ENCODE measurements around the gene KIRREL3.

The KIRREL3 gene

GRCh38 chr11:126548581-126549550 is 451.7 kb downstream of the KIRREL3 start:
- TF ChIP-seq ZFX (IDR thresholded peaks at IDR 0.05) (no peak), CTCF (conservative IDR thresholded peaks at IDR 0.05) (no peak)
- no peak overlapping the region for H3K27ac ChIP-seq

- no peak for TF ChIP-seq ZFX (IDR thresholded peaks at IDR 0.05)
- TF ChIP-seq CTCF (conservative IDR thresholded peaks at IDR 0.05) = no peak
These were observed 452.9 kb downstream of the KIRREL3 start for GRCh38 chr11:126547691-126548090.

GRCh38 chr11:126547161-126547560 is 453.4 kb downstream of the KIRREL3 start:
- no peak overlapping the region for H3K27ac ChIP-seq
- no peak for TF ChIP-seq CTCF (conservative IDR thresholded peaks at IDR 0.05)
- TF ChIP-seq ZFX (IDR thresholded peaks at IDR 0.05) = no peak

More at GRCh38 chr11:126547691-126548090, 452.9 kb downstream of the KIRREL3 start:
- no peak overlapping the region for H3K27ac ChIP-seq

GRCh38 chr11:126546694-126547093 is 453.9 kb downstream of the KIRREL3 start:
- no peak overlapping the region for H3K27ac ChIP-seq
- no peak for TF ChIP-seq CTCF (conservative IDR thresholded peaks at IDR 0.05)
- no peak for TF ChIP-seq ZFX (IDR thresholded peaks at IDR 0.05)

GRCh38 chr11:126546191-126546590 is 454.4 kb downstream of the KIRREL3 start:
- no peak overlapping the region for H3K27ac ChIP-seq
- TF ChIP-seq CTCF (conservative IDR thresholded peaks at IDR 0.05) (no peak), ZFX (IDR thresholded peaks at IDR 0.05) (no peak)

GRCh38 chr11:126545057-126545555 is 455.5 kb downstream of the KIRREL3 start:
- H3K27ac ChIP-seq = peak overlapping the region; percentile 58
- TF ChIP-seq ZFX (IDR thresholded peaks at IDR 0.05) = no peak
- TF ChIP-seq CTCF (conservative IDR thresholded peaks at IDR 0.05) = no peak
